GM19372 (cell line): ENCODE measurements around the gene HCN2.

Experiments
- ATAC-seq: cut with Tn5 transposase; IDR thresholded peaks from one replicate; pipeline ENCODE4 v1.9.1; 2021; ENCODE audit warnings: mild to moderate bottlenecking, low read depth, moderate library complexity; ENCODE audit not compliant: unreplicated experiment

The HCN2 gene

DNA sequence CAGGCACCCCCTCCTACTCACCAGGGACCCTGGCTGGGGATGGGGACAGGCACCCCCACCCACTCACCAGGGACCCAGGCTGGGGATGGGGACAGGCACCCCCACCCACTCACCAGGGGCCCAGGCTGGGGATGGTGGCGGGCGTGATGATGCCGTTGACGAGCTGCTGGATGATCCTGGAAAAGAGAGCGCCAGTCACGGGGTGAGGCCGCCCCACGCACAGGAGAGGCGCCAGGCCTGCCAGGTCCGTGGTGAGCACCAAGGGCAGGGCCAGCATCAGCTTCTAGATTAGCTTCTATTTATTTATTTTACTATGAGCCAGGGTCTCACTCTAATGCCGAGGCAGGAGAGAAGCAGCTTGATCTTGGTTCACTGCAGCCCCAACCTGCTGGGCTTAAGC, 60.4 kb downstream of the HCN2 start:
- ATAC-seq: no peak

DNA sequence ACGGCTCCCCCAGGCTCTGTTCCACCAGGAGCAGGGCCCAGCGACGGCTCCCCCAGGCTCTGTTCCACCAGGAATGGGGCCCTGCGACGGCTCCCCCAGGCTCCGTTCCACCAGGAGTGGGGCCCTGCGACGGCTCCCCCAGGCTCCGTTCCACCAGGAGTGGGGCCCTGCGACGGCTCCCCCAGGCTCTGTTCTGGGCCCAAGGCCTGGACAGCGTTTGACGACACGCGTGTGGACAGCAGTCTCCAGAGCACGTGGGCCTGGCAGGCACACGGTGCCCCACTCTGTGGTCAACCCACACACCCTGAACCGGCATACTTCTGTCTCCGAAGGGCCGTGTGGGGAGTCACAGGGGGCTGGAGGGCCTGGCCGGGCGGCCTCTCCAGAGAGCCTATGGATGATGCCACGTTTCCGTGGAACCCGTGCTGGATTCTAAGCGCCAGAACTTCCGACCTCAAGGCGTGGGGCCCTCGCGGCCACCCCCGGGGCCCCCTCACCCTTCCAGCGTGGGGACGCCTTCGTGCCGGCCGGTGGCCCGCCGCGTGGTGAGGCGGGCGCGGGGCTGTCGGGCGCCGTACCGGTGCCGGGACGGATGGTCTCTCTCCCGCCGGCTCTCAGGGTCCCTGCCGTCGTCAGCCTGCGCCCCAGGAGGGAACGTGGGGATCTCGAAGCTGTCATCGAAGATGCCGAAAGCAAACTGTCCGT, 61.6 kb downstream of the HCN2 start:
- no peak for ATAC-seq

DNA sequence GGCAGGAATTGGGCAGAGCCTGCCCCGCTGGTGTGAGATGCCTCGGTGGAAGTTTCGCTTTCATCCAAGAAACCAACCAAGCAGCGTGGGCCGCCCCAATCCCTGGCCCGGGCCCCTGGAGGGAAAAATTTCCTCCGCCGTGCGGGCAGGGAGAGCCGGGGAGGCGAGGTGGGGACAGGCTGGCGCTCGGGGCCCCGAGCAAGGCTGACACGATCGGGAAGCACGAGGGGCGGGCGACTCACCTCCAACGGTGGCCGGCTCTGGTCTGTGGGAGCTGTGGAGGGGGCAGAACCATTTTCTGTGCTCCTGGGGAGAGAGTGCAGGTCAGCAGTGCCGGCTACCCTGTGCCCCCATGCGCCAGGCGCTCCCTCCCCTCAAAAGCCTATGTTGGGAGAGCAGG, 62.3 kb downstream of the HCN2 start:
- no peak for ATAC-seq

DNA sequence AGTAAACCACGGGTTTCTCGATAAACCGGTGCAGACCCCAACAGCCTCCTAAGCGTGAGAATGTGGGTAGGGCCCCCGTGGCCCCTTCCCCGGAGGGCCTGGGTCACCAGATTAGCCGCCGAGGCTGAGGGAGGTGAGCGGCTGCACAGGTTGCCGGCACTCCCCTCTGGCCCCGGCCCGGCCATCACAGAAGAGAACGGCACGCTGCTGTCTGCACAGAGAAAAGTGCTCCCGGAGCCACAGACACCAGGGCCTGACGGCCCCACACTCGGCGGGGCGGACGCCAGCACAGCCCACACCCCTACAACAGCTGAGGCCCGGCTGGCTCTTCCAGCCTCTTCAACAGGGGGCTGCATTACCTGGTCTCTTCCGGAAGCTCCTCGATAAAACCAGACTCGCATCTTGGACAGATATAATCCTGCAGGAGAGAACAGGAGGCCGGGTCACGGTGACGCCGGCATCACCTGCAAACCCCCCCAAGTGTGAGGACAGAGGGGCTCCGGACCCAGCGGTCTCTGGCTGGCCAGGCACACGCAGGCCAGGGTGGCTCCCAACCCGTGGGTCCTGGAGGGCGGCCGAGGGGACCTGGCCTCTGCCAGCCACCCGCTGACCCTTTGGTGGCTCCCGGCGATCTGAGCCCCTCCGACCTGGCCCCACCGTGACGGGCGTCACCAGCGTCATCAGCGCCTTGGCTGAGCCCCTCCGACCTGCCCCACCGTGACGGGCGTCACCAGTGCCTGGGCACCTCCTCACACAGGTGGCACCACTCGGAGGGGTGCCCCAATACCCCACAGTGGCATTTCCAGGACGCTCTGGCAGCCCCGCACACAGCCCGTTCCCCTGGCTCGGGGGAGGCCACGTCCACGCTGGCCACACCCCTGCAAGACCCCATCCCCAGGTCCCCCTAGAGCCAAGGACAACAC, 63.0 kb downstream of the HCN2 start:
- ATAC-seq: no peak

DNA sequence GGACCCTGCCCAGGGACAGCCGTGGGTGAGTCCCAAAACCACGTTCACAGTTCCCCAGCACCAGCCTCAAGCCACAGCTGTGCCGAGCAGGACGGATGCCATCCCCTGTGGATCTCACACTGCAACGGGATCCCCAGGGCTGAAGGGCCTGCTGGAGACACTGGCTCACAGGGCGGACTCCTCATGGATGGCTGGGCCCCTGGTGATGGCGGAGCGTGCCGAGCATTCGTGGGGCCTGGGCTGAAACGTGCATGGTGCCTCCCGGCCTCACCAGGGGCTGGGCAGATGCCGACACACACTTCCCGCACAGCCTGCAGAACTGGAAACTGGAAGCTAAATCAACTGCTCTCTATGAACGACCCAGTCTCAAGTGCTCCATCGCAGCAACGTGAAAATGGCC, 63.7 kb downstream of the HCN2 start:
- no peak for ATAC-seq

DNA sequence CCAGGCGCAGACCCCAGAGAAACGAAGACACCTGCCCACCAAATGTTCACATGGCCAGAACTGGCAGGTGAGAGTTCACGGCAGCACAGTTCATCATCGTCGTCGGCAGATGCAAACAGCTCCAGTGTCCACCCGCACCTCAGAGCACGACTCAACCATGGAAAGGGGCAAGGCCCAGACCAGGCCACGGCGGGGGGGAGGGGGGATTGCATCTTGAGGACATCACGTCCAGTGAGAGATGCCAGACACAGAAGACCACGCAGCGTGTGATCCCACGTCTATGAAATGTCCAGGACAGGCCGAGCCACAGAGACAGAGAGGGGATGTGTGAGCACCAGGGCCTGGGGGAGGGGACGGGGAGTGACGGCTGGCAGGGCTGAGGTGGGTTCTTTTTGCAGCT, 66.0 kb downstream of the HCN2 start:
- no peak for ATAC-seq

DNA sequence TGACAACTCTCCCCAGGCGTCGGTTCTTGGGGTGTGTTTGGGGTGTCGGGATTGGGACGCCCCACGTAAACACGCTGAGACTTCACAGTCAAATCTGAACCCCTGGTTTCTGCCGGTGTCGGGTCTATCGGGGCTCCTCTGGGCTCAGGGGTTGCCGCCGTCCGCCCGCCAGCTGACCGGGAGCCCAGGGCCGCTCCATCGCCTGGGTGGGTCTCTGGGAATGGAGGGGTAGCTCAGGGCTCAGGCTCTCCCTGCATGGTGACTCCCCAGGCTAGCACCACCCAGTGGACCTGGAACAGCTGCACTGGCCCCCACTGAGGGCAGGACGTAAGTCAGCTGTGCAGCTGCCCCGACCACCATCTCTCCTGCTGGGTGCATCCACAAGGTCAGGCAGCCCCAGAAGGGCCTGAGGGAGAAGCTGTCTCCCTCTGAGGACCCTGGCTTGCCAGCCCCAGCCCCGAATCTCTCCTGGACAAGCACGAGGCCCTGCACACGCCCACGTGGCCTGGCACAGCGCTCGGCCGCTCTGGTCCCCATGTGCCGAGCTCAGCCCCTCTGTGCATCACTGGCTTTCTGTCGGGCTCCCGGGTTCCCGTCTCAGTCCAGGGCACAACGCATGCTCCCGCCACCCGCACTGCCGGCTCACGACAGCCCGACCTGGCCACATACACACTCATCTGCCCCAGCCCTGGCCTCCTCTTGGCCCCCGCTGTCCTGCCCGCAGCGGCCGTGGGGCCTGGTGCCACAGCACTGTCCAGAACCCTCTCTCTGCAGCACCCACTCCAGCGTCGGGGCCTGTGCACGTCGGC, 67.3 kb downstream of the HCN2 start:
- ATAC-seq: no peak

DNA sequence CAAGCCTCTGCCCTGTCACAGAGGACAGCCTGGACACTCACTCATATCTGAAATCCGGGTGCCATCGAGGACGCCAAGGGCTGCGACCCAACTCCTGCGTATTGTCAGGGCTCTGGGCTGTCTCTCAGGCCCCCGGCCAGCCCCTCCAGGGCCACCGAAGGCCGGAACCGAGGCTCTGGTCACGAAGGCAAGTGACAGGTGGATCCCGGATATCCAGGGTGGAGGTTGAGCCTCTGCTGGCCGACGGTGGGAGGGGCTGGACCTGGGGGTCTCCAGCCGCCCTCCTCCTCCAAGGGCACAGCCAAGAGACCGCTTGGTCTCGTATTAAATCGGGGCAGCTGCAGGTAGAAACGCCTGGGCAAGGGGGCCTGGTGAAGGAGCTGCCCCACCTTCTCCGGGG, 67.9 kb downstream of the HCN2 start:
- ATAC-seq: no peak

DNA sequence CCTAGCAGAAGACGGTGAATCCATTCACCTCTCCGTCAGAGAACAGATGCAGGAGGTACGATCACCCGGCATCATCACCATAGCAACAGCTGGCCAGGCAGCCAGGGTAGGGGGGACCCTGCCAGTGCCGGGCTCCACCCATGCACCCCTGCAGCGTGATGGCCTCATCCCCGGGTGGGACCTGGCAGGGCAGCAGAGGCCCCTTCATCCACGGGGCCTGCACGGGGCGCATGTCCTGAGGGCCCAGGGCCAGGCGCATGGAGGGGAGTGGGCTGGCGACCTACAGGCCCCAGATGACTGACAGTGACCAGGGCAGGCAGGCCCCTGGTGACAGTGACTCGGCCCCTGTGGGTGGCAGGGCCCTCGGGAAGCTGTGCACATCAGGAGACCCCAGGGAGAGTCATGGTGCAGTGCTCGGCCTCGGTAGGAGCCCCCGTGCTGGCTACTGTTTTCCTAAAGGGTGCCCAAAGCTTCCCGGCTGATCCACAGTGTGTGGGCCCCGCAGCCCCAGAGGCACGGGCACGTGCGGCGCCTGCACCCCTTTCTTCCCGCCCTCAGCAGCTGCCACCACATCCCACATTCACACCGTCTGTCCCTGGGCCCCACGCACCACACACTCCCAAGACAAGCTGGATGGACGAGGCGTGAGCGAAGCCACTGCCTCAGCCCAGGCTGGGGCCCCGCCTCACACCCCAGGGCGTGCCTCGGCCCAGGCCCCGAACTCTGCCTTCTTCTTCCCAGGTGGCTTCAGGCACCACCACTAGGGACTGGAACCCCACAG, 68.6 kb downstream of the HCN2 start:
- no peak for ATAC-seq

DNA sequence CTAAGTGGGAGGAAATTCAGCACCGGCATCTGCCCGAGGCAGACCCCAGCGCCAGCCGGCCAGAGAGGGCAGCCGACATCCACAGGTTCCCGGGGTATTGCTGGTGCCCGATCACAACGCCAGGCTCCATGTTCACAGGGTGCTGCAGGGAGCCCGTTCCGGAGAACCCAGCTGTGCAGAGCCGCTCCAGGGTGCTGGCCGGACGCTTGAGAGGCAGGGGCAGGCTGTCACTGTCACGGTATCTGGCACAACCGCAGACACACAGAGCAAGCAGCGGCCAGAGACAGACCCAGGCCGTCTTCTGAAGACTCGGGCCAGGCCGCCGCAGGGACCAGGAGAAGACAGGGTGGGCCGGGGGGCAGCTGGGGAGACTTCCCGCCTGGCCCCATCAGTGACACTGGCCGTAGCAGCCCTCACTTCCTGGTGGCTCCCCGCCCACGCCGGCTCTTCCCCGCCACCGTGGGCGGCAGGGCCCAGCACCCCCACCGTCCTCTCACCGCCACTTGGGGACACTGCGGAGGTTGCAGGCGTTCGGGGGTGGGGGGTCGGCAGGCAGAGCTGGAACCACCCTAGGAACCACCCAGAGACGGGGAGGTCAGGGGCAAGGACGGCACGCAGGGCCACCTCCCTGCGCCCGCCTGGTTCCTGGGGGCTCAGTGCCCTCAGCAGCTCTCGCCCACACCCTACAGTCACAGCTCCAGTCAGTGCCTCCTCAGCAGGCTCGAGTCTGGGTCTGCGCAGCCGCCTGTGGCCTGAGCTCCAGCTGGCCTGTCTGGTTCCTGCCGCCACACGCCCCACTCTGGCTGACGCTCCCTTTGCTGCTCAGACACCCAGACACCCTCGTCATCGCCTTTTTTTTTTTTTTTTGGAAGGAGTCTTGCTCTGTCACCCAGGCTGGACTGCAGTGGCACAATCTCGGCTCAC, 69.5 kb downstream of the HCN2 start:
- ATAC-seq: no peak

DNA sequence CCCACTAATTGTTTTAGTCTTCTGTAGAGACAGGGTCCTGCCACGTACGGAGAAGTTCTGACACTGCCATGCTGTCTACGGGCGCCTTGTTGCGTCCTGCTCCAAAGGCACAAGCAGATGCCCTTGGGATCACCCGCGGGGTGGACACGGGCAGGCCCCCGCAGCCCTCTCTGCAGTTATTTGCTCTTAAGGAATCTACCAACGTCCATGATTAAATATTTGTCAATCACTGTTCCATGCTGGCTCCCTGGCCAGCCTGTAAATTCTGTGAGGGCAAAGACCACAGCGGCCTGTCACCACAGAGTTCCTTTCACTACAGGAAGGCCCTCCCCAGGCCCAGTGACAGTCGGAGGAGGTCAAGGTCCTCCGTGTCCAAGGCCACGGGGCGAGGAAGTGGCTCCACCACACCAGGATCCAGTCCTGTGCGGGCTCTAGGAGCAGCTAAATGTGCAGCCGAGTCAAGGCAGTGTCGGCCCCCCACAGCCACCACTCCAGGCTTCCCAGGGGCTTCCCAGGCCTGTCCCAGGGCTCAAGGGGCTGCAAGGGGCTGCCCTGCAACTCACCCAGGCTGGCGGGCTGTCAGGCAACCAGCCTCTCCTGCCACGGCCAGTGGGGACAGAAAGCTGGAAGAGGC, 71.2 kb downstream of the HCN2 start:
- ATAC-seq: no peak

DNA sequence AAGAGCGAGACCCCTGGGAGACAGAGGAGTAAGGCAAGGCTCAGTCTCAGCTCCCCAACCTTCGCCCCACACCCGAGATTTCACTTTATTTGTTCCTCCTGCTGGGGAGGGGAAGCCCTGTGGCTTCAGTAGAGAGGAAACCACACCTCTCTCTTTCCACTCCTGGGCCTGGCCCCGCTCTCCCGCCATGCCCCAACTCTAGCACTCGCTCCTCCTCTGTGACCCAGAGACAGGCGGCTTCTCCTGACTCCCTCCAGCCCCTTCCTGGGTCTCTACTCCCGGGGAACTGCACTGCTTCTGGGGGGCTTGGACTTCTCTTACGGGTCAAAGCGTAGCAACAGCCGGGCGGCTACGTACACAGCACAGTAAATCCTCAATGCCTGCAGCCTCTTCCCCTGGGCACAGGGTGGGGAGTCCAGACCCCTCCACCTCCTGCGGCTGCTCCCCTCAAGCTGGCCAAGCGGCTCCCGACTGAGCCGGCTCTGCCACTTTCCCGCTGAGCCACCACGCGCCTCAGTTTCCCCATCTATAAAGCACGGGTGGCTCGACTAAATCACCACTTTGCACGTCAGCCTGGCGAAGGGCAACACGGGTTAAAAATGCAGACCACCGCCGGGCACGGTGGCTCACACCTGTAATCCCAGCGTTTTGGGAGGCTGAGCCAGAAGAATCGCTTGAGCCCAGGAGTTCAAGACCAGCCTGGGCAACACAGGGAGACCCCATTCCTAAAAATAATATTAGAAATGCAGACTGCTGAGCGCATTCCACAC, 71.9 kb downstream of the HCN2 start:
- no peak for ATAC-seq

DNA sequence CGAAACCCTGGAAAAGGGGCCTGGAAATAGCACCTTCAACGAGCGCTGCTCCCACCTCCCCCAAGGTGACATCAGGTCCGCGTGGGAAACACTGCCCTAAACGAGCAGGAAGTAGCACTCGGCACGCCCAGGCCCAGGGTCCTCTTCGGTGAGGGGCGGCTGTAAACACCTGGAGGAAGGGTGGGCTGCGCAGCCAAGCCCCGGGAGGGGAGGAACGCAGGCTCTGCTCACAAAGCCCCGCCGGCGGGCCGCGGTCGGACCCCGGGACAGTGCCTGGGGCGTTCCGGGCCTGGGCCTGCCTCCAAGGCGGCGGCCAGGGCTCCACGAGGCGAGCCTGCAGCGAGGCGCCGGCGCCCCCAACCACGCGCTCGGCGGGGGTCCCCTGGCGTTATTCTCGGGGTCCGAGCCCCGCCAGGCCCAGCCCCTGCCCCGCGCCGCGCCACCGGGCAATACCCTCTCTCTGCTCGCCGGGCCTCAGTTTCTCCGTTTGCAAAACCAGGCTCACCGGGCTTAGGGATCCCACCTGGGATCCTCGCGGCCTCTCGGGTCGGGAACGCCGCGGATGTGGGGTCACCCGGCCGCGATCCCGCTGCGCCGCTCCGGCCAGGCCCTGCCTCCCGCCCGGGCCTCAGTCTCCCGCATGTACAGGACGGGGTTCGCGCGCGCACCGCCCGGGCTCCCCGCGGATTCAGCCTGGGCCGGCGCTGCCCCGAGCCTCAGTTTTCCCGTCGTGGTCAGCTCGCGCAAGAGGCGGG, 72.7 kb downstream of the HCN2 start:
- peak; percentile 8 for ATAC-seq

DNA sequence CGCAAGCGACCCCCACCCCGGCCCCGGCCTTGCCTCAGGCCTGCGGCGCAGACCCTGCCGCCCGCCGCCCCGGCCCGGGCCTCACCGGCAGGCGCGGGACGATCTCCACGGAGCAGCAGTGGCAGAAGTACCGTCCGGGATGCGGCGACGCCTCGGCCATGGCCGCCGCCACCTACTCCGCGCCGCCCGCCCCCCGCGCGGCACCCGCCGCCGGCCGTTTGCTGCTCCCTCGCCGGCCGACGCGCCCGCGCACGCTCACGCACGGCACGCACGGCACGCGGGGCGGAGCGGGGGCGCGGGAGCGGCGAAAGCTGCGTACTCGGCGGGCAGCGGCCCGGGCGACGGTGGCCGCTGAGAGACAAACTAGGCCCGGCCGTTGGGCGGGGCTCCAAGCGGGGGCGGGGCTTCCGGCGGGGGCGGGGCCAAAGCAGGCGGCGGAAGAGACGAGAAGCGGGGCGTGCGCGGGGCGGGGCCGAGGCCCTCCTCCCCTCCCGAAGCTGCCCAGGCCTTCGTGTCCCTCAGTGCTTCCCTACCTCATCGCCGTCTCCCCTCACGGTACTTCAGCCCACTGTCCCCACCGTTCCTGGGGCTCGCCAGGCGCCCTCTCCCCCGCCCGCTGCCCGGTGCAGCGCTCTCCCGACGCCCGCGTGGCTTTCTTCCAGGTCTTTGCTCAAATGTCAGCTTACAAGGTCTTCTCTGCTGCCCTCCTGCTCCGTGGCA, 73.4 kb downstream of the HCN2 start, which contains the start of gene RNF126:
Gene RNF126 (minus strand): TSS at position 253 of the 720 bp plus-strand sequence. CDS start 93 bp downstream, at position 160.
- ATAC-seq: peak; percentile 66

DNA sequence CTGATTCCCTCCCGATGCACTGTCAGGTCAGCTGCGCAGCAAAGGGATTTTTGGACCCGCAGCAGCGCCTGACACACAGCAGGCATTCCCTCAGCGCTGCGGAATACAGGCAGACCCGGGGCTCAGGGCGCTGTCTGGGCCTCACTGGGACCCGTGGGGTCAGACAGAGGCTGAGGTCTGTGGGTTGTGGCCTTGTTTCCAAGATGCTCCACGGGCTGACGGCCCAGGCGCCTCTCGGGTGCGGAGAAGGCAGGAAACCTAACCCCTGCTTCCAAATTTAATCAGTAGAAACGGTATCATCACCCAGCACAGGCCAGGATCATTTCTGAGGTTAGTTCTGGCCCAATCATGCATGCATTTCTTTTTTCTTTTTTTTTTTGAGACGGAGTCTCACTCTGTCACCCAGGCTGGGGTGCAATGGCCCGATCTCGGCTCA, 74.0 kb downstream of the HCN2 start:
- no peak for ATAC-seq

DNA sequence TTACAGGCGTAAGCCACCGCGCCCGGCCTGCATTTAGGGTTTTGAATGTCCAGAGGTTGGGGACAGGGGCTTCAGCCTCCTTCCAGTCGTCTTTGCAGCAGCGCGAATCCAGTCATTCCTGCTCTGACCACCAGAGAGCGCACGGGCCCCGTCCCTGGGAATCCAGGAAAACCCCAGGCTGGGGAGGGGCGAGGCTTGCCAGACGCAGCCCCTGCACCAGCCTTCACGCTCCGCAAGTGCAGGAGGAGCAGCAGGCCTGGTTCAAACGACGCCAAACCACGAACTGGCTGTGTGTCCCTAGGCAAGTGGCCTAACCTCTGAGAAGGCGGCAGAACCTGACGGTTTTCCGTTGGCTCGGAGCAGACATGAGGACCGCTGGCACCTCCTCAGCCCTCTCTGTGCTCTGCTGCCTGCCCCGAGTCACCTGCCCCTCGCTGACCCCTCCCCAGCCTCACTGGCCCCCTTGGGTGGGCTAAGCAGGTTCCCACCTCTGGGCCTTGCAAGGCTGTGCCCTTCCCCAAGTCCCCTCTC, 75.3 kb downstream of the HCN2 start:
- no peak for ATAC-seq
